SU-DHL-6 (cell line): ENCODE measurements around the gene UBR3.
"Not testable (repeated sequence)": the region's sequence is repeated elsewhere in the genome, so short reads cannot be mapped to it uniquely, and the experiment has no call there.

Experiments used
- H2AFZ ChIP-seq: fragments of 200-600 bp; sonication (generic); 2 replicates; pipeline ENCODE4 v1.6.1; 2014; ENCODE audit warnings: low read depth, mild to moderate bottlenecking, moderate library complexity, mixed read lengths, antibody characterized with exemption, low read length; ENCODE audit not compliant: severe bottlenecking
- H3F3A ChIP-seq: fragments of 200-600 bp; shearing (Covaris generic); 2 replicates; pipeline ENCODE4 v1.6.0; 2016; ENCODE audit warnings: antibody characterized with exemption, mild to moderate bottlenecking; ENCODE audit not compliant: insufficient read depth
- H3K27ac ChIP-seq: fragments of 200-600 bp; sonication (generic); 2 replicates; pipeline ENCODE4 v1.5.1; 2016; ENCODE audit warnings: low read depth, mild to moderate bottlenecking, low read length, moderate library complexity, mixed read lengths
- H3K27me3 ChIP-seq: fragments of 200-600 bp; sonication (generic), shearing (Covaris generic); 2 replicates; pipeline ENCODE4 v1.6.0; 2014; ENCODE audit warnings: mild to moderate bottlenecking, low read length
- H3K36me3 ChIP-seq: fragments of 200-600 bp; sonication (generic); 2 replicates; pipeline ENCODE4 v1.6.1; 2014; ENCODE audit warnings: mild to moderate bottlenecking, low read length, mixed read lengths
- H3K4me2 ChIP-seq: fragments of 300-600, 200-600 bp; shearing (Covaris generic), sonication (generic); 2 replicates; pipeline ENCODE4 v1.6.0; 2014; ENCODE audit warnings: low read length, low read depth, mild to moderate bottlenecking; ENCODE audit not compliant: poor library complexity, severe bottlenecking
- H3K4me3 ChIP-seq: fragments of 200-600 bp; sonication (generic); 2 replicates; pipeline ENCODE4 v1.5.1; 2014; ENCODE audit warnings: antibody characterized with exemption, low read length, mild to moderate bottlenecking, mixed read lengths; ENCODE audit not compliant: insufficient read depth, poor library complexity, severe bottlenecking
- H3K79me2 ChIP-seq: fragments of 200-600 bp; sonication (generic); 2 replicates; pipeline ENCODE4 v1.6.1; 2014; ENCODE audit warnings: mild to moderate bottlenecking, low read length, moderate library complexity; ENCODE audit not compliant: insufficient read depth
- H3K9ac ChIP-seq: fragments of 200-600 bp; sonication (generic); 2 replicates; pipeline ENCODE4 v1.7.0; 2014; ENCODE audit warnings: mild to moderate bottlenecking, low read length
- H3K9me2 ChIP-seq: fragments of 200-600 bp; sonication (generic); replicated peaks from 2 replicates; pipeline ENCODE4 v1.6.1; 2014; ENCODE audit warnings: low read length; ENCODE audit not compliant: insufficient read depth
- H3K9me3 ChIP-seq: fragments of 200-600 bp; sonication (generic); 2 replicates; pipeline ENCODE4 v1.6.1; 2014; ENCODE audit warnings: low read length, mixed read lengths; ENCODE audit not compliant: insufficient read depth
- H4K20me1 ChIP-seq: fragments of 200-600 bp; sonication (generic); 2 replicates; pipeline ENCODE4 v1.6.1; 2014; ENCODE audit warnings: low read depth, mild to moderate bottlenecking, antibody characterized with exemption, low read length, moderate library complexity, mixed read lengths
- EZH2phosphoT487 ChIP-seq: fragments of 200-600 bp; sonication (generic), shearing (Covaris generic); conservative IDR thresholded peaks from 2 replicates; pipeline ENCODE4 v1.6.1; 2018; ENCODE audit warnings: mild to moderate bottlenecking, antibody characterized with exemption, low read length, moderate library complexity, mixed read lengths
- TF ChIP-seq, protein P1 (sequence below): fragments of 200-600 bp; sonication (generic); IDR thresholded peaks from one replicate; pipeline ENCODE4 v1.5.1; 2017; ENCODE audit warnings: antibody characterized with exemption, mild to moderate bottlenecking, low read length, moderate library complexity; ENCODE audit not compliant: insufficient read depth, poor library complexity, severe bottlenecking

Gene UBR3

DNA sequence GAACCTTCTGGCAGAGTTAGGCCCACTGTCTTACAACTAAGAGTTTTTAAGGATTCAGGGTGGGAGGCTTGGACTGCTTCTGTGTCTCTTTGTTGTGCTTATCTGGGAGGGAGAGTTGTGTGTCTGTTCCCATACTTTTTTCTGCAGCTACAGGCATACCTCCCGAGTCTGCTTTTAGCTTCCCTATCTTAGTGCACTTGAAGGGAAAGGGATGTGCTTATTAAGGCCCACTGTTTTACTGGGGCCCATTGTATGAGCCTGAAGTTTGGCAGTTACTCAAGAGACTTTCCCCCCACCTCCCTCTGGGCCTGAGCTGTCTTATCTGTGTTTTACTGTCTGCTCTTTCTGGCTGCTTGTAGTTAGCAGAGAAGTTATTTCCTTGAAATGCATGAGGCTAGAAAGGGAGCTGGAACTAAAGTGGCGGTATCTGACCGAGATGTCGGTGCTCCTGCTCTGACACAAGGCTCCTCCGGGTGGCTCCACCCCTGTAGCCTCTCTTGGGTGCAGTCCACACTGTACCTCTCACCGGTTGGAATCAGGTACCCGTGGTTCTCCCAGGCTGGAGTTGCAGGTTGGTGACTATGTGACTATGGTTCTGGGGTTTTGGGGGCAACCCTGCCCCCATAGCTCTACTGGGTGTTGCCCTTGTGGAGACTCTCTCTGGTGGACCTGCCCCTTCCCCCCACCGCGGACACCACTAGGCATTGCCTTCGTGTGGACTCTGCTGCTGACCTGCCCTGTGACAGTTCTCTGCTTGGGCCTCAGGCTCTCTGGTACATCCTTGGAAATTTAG, 12.9 kb downstream of the UBR3 start:
- Histone ChIP-seq H3K9me3 (no peaks in the 10 kb centered on the region), H3K4me3 (no peak overlapping the region), H3K27ac (no peak overlapping the region), H3K9ac (no peak overlapping the region), H3K27me3 (no peaks in the 10 kb centered on the region), H4K20me1 (no peaks in the 10 kb centered on the region), H3K9me2 (no peaks in the 10 kb centered on the region), H3K4me2 (no peak overlapping the region), H3F3A (no peaks in the 10 kb centered on the region), H2AFZ (no peak overlapping the region), H3K36me3 (no peaks in the 10 kb centered on the region), H3K79me2 (peaks cover 37% of the 10 kb centered on the region; the same call in 1 of the 2 replicates)
- TF ChIP-seq, protein P1, sequence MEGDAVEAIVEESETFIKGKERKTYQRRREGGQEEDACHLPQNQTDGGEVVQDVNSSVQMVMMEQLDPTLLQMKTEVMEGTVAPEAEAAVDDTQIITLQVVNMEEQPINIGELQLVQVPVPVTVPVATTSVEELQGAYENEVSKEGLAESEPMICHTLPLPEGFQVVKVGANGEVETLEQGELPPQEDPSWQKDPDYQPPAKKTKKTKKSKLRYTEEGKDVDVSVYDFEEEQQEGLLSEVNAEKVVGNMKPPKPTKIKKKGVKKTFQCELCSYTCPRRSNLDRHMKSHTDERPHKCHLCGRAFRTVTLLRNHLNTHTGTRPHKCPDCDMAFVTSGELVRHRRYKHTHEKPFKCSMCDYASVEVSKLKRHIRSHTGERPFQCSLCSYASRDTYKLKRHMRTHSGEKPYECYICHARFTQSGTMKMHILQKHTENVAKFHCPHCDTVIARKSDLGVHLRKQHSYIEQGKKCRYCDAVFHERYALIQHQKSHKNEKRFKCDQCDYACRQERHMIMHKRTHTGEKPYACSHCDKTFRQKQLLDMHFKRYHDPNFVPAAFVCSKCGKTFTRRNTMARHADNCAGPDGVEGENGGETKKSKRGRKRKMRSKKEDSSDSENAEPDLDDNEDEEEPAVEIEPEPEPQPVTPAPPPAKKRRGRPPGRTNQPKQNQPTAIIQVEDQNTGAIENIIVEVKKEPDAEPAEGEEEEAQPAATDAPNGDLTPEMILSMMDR = no peak
- no peak for TF ChIP-seq EZH2phosphoT487

DNA sequence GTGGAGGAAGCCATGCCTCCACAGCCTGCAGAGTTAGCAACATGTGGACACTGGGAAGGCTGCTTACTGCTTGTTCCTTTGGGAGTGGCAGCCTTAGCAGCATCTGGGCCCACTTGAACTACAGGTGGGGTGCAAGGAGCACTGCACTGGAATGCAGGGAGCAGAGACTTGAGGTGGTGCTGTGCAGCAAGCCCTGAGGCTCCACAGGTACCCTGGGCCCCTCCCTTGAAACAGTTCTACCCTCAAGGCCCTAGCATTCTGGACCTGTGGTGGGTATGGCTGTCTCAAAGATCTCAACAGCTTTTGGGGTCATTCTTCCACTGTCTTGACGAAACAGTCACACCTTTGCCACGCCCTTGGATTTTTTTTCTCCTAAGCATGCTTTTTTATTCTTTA, 13.5 kb downstream of the UBR3 start:
- Histone ChIP-seq H3K4me2 (no peak overlapping the region), H3K9me2 (no peaks in the 10 kb centered on the region), H3K27me3 (no peaks in the 10 kb centered on the region), H3K4me3 (no peak overlapping the region), H2AFZ (no peak overlapping the region), H3K9me3 (no peaks in the 10 kb centered on the region), H3K27ac (no peak overlapping the region), H3K79me2 (peaks cover 35% of the 10 kb centered on the region; the same call in 1 of the 2 replicates), H3K36me3 (no peaks in the 10 kb centered on the region), H3K9ac (no peak overlapping the region), H4K20me1 (no peaks in the 10 kb centered on the region), H3F3A (no peaks in the 10 kb centered on the region)
- TF ChIP-seq, protein P1 = no peak
- TF ChIP-seq EZH2phosphoT487 = no peak

DNA sequence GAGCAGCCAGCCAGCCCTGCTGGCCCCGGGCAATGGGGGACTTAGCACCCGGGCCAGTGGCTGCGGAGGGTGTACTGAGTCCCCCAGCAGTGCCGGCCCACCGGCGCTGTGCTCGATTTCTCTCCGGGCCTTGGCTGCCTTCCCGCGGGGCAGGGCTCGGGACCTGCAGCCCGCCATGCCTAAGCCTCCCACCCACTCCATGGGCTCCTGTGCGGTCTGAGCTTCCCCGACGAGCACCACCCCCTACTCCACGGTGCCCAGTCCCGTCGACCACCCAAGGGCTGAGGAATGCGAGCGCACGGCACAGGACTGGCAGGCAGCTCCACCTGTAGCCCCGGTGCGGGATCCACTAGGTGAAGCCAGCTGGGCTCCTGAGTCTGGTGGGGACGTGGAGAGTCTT, 14.4 kb downstream of the UBR3 start:
- not testable (repeated sequence) for H3K36me3 ChIP-seq, H3F3A ChIP-seq, H3K4me2 ChIP-seq, H3K9me3 ChIP-seq, H3K4me3 ChIP-seq, H3K27ac ChIP-seq, H4K20me1 ChIP-seq, H2AFZ ChIP-seq, H3K9me2 ChIP-seq, H3K9ac ChIP-seq, H3K27me3 ChIP-seq
- H3K79me2 ChIP-seq = peaks cover 36% of the 10 kb centered on the region; the same call in 1 of the 2 replicates

DNA sequence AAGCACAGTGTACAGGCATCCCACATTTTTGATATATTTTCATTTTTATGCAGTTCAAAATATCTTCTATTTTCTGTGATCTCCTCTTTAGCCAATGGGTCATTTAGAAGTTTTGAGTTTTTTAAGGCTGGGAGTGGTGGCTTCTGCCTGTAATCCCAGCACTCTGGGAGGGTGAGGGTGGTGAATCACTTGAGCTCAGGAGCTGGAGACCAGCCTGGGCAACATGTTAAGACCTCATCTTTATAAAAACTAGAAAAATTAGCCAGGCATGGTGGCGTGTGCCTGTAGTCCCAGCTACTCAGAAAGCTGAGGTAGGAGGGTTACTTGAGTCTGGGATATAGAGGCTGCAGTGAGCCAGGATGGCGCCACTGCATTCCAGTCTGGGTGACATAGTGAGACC, 17.8 kb downstream of the UBR3 start:
- Histone ChIP-seq H3K79me2 (peaks cover 35% of the 10 kb centered on the region), H3K9me3 (no peaks in the 10 kb centered on the region), H3K4me2 (no peak overlapping the region), H3K36me3 (no peaks in the 10 kb centered on the region), H3K9ac (no peak overlapping the region), H2AFZ (no peak overlapping the region), H3K4me3 (no peak overlapping the region), H3F3A (no peaks in the 10 kb centered on the region), H3K27ac (no peak overlapping the region), H3K27me3 (no peaks in the 10 kb centered on the region), H4K20me1 (no peaks in the 10 kb centered on the region), H3K9me2 (no peaks in the 10 kb centered on the region)
- TF ChIP-seq, protein P1 = no peak
- no peak for TF ChIP-seq EZH2phosphoT487

DNA sequence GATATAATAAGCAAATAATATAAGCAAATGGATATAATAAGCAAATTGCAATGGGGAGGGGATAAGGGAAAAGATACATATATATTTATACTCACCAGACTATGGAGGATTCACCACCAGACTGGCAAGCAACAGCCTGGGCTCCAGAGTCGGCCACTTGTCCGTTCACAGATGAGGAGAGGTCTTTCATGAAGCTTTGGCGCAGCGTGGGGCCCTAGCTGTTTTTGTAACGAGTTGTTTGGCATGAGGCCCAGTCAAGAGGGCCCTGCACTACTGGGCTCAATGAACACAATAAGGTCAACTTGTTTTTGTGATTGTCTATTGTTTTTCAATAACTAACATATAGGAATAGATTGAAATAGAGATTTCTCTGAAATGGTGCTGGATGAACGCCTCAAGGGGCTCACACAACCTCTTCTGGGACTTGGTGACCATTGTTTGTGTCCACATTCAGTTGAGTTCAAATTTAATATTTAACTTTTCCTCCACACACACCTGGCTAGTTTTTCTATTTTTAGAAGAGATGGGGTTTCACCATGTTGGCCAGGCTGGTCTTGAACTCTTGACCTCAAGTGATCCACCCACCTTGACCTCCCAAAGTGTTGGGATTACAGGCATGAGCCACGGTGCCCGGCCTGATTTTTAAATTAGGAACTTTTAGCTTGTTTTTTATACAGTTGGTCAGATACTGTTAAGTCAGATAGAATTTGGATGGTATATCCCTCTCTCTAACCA, 21.9 kb downstream of the UBR3 start:
- not testable (repeated sequence) for H3K9me2 ChIP-seq, H3K4me3 ChIP-seq, H3K4me2 ChIP-seq

More for the DNA sequence above, 21.9 kb downstream of the UBR3 start:
- not testable (repeated sequence) for H3K27me3 ChIP-seq, H3K36me3 ChIP-seq, H3K27ac ChIP-seq, H3F3A ChIP-seq, H2AFZ ChIP-seq, H4K20me1 ChIP-seq, H3K9ac ChIP-seq, H3K9me3 ChIP-seq
- peaks cover 36% of the 10 kb centered on the region for H3K79me2 ChIP-seq
